Neural crest cell (in vitro differentiated cells): ENCODE data around the gene GTPBP1. TPM values are rescaled to one million over a fixed set of nuclear protein-coding genes. Genes with fewer than 3 reads are reported as not detected.
A peak's percentile ranks its signal among the peaks of the same experiment; 100 is the strongest.

Experiments
- DNase-seq: peaks from one replicate; pipeline ENCODE4 v3.0.0; 2021; ENCODE audit warnings: low read depth, mixed read lengths, low spot score
- H3K27ac Mint-ChIP-seq: one replicate; pipeline ENCODE4 v1.8.0; 2021; ENCODE audit warnings: mild to moderate bottlenecking, mixed read lengths; ENCODE audit not compliant: unreplicated experiment
- H3K27me3 Mint-ChIP-seq: 2 replicates; pipeline ENCODE4 v1.8.0; 2021; ENCODE audit warnings: low read depth, mild to moderate bottlenecking, mixed read lengths
- H3K36me3 Mint-ChIP-seq: 2 replicates; pipeline ENCODE4 v1.8.0; 2021; ENCODE audit warnings: low read depth, mild to moderate bottlenecking, mixed read lengths
- H3K4me1 Mint-ChIP-seq: 2 replicates; pipeline ENCODE4 v1.8.0; 2021; ENCODE audit warnings: mixed read lengths
- H3K4me3 Mint-ChIP-seq: one replicate; pipeline ENCODE4 v1.8.0; 2021; ENCODE audit warnings: mild to moderate bottlenecking, mixed read lengths
- H3K9me3 Mint-ChIP-seq: 2 replicates; pipeline ENCODE4 v1.8.0; 2021; ENCODE audit warnings: mixed read lengths
- total RNA-seq: library from RNA; stranded (reverse); gene quantifications from 2 replicates; pipeline ENCODE4 v1.2.1, GENCODE V29; 2021
- TF ChIP-seq, protein P1 (sequence below): fragments of 200-600 bp; sonication (generic); conservative IDR thresholded peaks from 2 replicates; pipeline ENCODE4 v1.5.0; 2021; ENCODE audit warnings: antibody characterized with exemption, mild to moderate bottlenecking

GTPBP1 gene
- total RNA-seq, 1 donor from 2014 or later: 73.3 TPM

DNA sequence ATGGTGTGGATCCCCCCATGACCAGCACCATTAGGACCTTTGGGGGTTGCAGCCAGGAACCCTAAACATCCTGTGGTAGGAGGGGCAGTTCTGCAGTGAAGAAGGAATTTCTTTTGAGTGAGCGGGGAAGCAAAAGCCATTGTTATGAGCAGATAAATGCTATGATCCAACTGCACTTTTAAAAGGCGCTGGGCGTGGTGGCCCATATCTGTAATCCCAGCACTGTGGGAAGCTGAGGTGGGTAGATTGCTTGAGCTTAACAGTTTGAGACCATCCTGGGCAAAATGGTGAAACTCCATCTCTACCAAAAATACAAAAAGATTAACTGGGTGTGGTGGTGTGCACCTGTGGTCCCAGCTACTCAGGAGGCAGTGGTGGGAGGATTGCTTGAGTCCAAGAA is 29.9 kb upstream of the GTPBP1 start:
- H3K27ac Mint-ChIP-seq: no peak overlapping the region
- no peaks in the 10 kb centered on the region for H3K9me3 Mint-ChIP-seq
- no peaks in the 10 kb centered on the region for H3K27me3 Mint-ChIP-seq
- H3K36me3 Mint-ChIP-seq: peaks cover 10% of the 10 kb centered on the region
- no peaks in the 10 kb centered on the region for H3K4me1 Mint-ChIP-seq
- no peak for DNase-seq
- TF ChIP-seq, protein P1, sequence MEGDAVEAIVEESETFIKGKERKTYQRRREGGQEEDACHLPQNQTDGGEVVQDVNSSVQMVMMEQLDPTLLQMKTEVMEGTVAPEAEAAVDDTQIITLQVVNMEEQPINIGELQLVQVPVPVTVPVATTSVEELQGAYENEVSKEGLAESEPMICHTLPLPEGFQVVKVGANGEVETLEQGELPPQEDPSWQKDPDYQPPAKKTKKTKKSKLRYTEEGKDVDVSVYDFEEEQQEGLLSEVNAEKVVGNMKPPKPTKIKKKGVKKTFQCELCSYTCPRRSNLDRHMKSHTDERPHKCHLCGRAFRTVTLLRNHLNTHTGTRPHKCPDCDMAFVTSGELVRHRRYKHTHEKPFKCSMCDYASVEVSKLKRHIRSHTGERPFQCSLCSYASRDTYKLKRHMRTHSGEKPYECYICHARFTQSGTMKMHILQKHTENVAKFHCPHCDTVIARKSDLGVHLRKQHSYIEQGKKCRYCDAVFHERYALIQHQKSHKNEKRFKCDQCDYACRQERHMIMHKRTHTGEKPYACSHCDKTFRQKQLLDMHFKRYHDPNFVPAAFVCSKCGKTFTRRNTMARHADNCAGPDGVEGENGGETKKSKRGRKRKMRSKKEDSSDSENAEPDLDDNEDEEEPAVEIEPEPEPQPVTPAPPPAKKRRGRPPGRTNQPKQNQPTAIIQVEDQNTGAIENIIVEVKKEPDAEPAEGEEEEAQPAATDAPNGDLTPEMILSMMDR: no peak
- no peak overlapping the region for H3K4me3 Mint-ChIP-seq

DNA sequence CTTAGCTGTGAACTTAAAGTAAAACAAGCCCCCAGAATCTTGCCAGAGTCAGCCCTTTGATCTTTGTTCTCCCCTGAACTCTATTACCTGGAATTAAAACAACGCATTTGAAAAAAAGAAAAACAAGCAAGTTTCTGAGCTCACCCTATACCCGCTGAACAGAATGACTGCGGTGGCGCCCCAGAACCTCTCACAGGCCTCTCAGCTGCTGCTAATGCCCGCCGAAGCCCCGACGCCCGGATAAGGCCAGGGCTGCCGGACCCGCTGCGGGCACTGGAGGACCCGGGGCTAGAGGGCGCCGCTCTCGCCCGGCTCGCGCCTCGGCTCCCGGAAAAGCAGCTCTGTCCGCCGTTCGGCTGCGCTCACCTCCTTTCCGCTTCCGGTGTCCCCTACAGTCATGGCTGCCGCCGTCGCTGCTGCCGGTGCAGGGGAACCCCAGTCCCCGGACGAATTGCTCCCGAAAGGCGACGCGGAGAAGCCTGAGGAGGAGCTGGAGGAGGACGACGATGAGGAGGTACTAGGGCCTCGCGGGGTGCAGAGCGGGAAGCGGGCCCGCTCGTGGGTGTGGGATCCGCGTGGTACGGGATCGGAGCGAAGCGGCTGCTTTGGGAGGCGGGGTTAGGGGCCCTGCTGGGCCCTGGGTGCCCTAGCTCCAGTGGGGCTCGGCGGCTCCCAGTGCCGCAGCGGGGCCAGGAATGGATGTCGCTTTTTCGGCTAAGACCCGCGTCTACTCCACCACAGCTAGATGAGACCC is 24.0 kb upstream of the GTPBP1 start, which contains the start of gene TOMM22:
Gene TOMM22 (plus strand): TSS at position 376 of the 754 bp plus-strand sequence. CDS start 22 bp downstream, at position 398.
- peak within 1 kb of the TSS; percentile 97 for H3K27ac Mint-ChIP-seq

DNA sequence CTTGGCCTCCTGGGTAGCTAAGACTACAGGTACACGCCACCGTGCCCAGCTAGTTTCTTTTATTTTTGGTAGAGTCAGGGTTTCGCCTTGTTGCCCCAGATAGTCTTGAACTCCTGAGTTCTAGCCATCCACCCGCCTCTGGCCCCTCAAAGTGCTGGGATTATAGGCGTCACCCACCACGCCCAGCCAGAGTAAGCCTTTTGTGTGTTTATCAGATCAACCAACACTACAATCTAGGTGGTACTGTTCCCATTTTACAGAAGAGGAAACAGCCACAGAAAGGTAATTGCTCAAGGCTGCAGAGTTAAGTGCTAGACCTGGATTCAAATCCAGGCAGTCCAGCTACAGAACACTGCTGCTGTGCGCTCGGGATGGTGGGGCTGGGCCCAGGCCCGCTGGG is 20.8 kb upstream of the GTPBP1 start:
- TF ChIP-seq, protein P1: no peak
- Mint-ChIP-seq H3K27ac (no peak overlapping the region), H3K27me3 (no peaks in the 10 kb centered on the region), H3K4me3 (peak overlapping the region; percentile 59), H3K36me3 (peaks cover 22% of the 10 kb centered on the region), H3K4me1 (peaks cover 23% of the 10 kb centered on the region), H3K9me3 (peaks cover 6% of the 10 kb centered on the region)
- DNase-seq: no peak

More for the DNA sequence above, 24.0 kb upstream of the GTPBP1 start, which contains the start of gene TOMM22:
- peaks cover 6% of the 10 kb centered on the region for H3K9me3 Mint-ChIP-seq
- peaks cover 20% of the 10 kb centered on the region for H3K36me3 Mint-ChIP-seq
- DNase-seq: peak; percentile 80
- peaks cover 23% of the 10 kb centered on the region for H3K4me1 Mint-ChIP-seq
- H3K27me3 Mint-ChIP-seq: no peaks in the 10 kb centered on the region
- H3K4me3 Mint-ChIP-seq: peak within 1 kb of the TSS; percentile 96
- TF ChIP-seq, protein P1: peak; percentile 60

DNA sequence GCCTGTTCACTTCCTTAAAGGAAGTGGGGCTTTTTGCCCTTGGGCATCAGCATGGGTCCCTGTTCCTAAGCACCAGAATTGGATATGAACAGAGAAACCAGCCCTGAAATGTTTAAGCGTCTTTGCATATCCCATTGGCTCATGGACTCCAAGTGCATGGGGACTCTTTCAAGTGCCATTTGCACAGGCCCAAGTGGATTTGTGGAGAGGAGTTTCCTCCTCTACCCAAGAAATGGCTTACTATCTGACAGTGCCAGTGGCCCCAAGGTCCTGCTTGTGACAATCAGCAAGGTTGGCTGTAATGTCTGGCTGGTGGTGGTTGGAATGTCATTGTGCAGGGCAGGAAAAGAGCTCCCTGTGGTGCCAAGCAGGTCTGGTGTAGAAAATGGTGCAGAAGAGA is 20.0 kb upstream of the GTPBP1 start:
- TF ChIP-seq, protein P1: no peak
- Mint-ChIP-seq H3K27ac (no peak overlapping the region), H3K9me3 (peaks cover 6% of the 10 kb centered on the region), H3K36me3 (peaks cover 22% of the 10 kb centered on the region), H3K4me3 (peak overlapping the region; percentile 63), H3K4me1 (peaks cover 23% of the 10 kb centered on the region), H3K27me3 (no peaks in the 10 kb centered on the region)
- DNase-seq: no peak

DNA sequence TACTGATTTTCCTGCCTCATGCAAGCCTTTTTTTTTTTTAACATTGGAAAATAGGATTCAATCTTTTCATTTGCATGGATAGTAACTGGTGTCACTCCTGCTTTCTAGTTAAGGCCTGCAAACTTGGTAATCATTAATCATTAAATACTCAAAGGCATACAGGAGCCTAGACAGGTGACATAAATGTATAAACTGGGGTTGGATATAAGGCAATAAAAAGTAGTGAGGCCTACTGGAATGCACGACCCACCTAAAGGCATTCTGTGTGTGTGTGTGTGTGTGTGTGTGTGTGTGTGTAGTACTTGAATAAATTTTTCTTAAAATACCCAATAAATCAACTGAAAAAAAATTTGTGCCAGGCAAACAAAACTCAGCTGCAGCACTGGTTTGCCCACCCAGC is 16.1 kb upstream of the GTPBP1 start:
- H3K27ac Mint-ChIP-seq: no peak overlapping the region
- DNase-seq: no peak
- no peaks in the 10 kb centered on the region for H3K27me3 Mint-ChIP-seq
- no peak overlapping the region for H3K4me3 Mint-ChIP-seq
- peaks cover 10% of the 10 kb centered on the region for H3K4me1 Mint-ChIP-seq
- TF ChIP-seq, protein P1: no peak
- no peaks in the 10 kb centered on the region for H3K9me3 Mint-ChIP-seq
- peaks cover 2% of the 10 kb centered on the region for H3K36me3 Mint-ChIP-seq
